ENCODE measurements around the gene NUDT6. TPM values are rescaled to one million over a fixed set of nuclear protein-coding genes. Genes with fewer than 3 reads are reported as not detected.

Gene NUDT6, protein sequence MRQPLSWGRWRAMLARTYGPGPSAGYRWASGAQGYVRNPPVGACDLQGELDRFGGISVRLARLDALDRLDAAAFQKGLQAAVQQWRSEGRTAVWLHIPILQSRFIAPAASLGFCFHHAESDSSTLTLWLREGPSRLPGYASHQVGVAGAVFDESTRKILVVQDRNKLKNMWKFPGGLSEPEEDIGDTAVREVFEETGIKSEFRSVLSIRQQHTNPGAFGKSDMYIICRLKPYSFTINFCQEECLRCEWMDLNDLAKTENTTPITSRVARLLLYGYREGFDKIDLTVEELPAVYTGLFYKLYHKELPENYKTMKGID
- 10 to 100 TPM in 1 of 2 donors, 1 to 10 TPM in 1; 6.6 to 12.4 TPM for total RNA-seq

GRCh38 chr4:122921971-122922876, at the start of gene NUDT6:
NUDT6 (minus strand) TSS chr4:122922597; CDS start chr4:122922572, 25 bp downstream.
- under 1% methylated on average over 44 of the region's 63 CpGs for WGBS
- Histone ChIP-seq H3K27ac (peak within 1 kb of the TSS; percentile 59), H3K9me3 (no peaks in the 10 kb centered on the region), H3K27me3 (replicated peaks; ENCODE audit: insufficient read depth) (no peaks in the 10 kb centered on the region), H3K4me3 (peak within 1 kb of the TSS; percentile 54 to 65), H3K4me1 (replicated peaks) (no peaks in the 10 kb centered on the region), H3K36me3 (no peaks in the 10 kb centered on the region)
- no peak for TF ChIP-seq POLR2AphosphoS5 (IDR thresholded peaks at IDR 0.05)
- no peak for TF ChIP-seq POLR2A (IDR thresholded peaks at IDR 0.05)
- no peak for TF ChIP-seq CTCF (IDR thresholded peaks at IDR 0.05)
- intact Hi-C loops (cut with DNase I), result loop anchor here (10.0 kb wide), 1 partner anchor 187 kb away; the partner anchor contains the start of gene BBS12
- DNase-seq (ENCODE audit: low spot score), result peak; percentile 31

GRCh38 chr4:122968227-122968812, 45.9 kb upstream of the NUDT6 start:
- Histone ChIP-seq H3K36me3 (no peaks in the 10 kb centered on the region), H3K4me1 (replicated peaks) (no peaks in the 10 kb centered on the region), H3K4me3 (no peak overlapping the region), H3K27ac (no peak overlapping the region), H3K27me3 (replicated peaks; ENCODE audit: insufficient read depth) (no peaks in the 10 kb centered on the region), H3K9me3 (no peaks in the 10 kb centered on the region)
- WGBS, result 46% methylated on average over 6 of the region's 6 CpGs
- no peak for DNase-seq (ENCODE audit: low spot score)
- intact Hi-C loops (cut with DNase I), result no loop called here
- no peak for TF ChIP-seq POLR2AphosphoS5 (IDR thresholded peaks at IDR 0.05)
- no peak for TF ChIP-seq POLR2A (IDR thresholded peaks at IDR 0.05)
- no peak for TF ChIP-seq CTCF (IDR thresholded peaks at IDR 0.05)

- Histone ChIP-seq H3K4me1 (replicated peaks) (no peaks in the 10 kb centered on the region), H3K4me3 (no peak overlapping the region), H3K9me3 (no peaks in the 10 kb centered on the region), H3K36me3 (no peaks in the 10 kb centered on the region), H3K27me3 (replicated peaks; ENCODE audit: insufficient read depth) (no peaks in the 10 kb centered on the region), H3K27ac (no peak overlapping the region)
- DNase-seq (ENCODE audit: low spot score), result no peak
- TF ChIP-seq CTCF (IDR thresholded peaks at IDR 0.05), result no peak
- no peak for TF ChIP-seq POLR2AphosphoS5 (IDR thresholded peaks at IDR 0.05)
- TF ChIP-seq POLR2A (IDR thresholded peaks at IDR 0.05), result no peak
- intact Hi-C loops (cut with DNase I), result no loop called here
- WGBS, result 94% methylated on average over 3 of the region's 3 CpGs
Measured at GRCh38 chr4:122967231-122967630, 44.8 kb upstream of the NUDT6 start.

GRCh38 chr4:122966201-122966600, 43.8 kb upstream of the NUDT6 start:
- TF ChIP-seq POLR2A (IDR thresholded peaks at IDR 0.05), result no peak
- TF ChIP-seq CTCF (IDR thresholded peaks at IDR 0.05), result no peak
- TF ChIP-seq POLR2AphosphoS5 (IDR thresholded peaks at IDR 0.05), result no peak
- no peak overlapping the region for H3K27ac ChIP-seq
- intact Hi-C loops (cut with DNase I), result no loop called here
- WGBS, result 86% methylated on average over 4 of the region's 4 CpGs
- H3K4me1 ChIP-seq (replicated peaks), result no peaks in the 10 kb centered on the region
- H3K27me3 ChIP-seq (replicated peaks; ENCODE audit: insufficient read depth), result no peaks in the 10 kb centered on the region
- no peaks in the 10 kb centered on the region for H3K9me3 ChIP-seq
- no peaks in the 10 kb centered on the region for H3K36me3 ChIP-seq
- no peak overlapping the region for H3K4me3 ChIP-seq
- DNase-seq (ENCODE audit: low spot score), result no peak
